Prostate gland (tissue), 2 donors: ENCODE data around the gene CEP57L1. TPM values are rescaled to one million over a fixed set of nuclear protein-coding genes. Genes with fewer than 3 reads are reported as not detected.

Experiments used
- DNase-seq: peaks from one replicate; pipeline ENCODE4 v3.0.0-alpha.2; 2019; ENCODE audit warnings: low spot score
- H3K27ac ChIP-seq, 2 donors: fragments of 200-600 bp; sonication (generic); 2 replicates each; pipeline ENCODE4 v1.5.1; 2017 to 2019
- H3K27me3 ChIP-seq: fragments of 200-600 bp; sonication (generic); replicated peaks from 2 replicates; pipeline ENCODE4 v1.5.1; 2019; ENCODE audit not compliant: insufficient read depth
- H3K36me3 ChIP-seq, 2 donors: fragments of 200-600 bp; sonication (generic); 1 replicate in 1 of 2; 2 replicates in 1 of 2; pipeline versions ENCODE4 v1.5.1 to v1.8.1; 2017 to 2019
- H3K4me1 ChIP-seq: fragments of 200-600 bp; sonication (generic); replicated peaks from 2 replicates; pipeline ENCODE4 v1.5.1; 2019
- H3K4me3 ChIP-seq, 2 donors: fragments of 200-600 bp; sonication (generic); 2 replicates each; pipeline ENCODE4 v1.5.1; 2017 to 2019
- H3K9me3 ChIP-seq: fragments of 200-600 bp; sonication (generic); 2 replicates; pipeline ENCODE4 v1.5.1; 2017
- CTCF ChIP-seq, 4 experiments: fragments of 200-600 bp in 2 of 4; fragments of 450-650 bp in 2 of 4; sonication (generic) in 2 of 4; IDR thresholded peaks; 1 replicate in 3 of 4; 2 replicates in 1 of 4; pipeline ENCODE4 v1.5.1; 2016 to 2019; ENCODE audit warnings: antibody characterized with exemption in 4 of 4, mild to moderate bottlenecking in 2 of 4, moderate library complexity in 2 of 4
- POLR2A ChIP-seq: fragments of 450-650 bp; IDR thresholded peaks from one replicate; pipeline ENCODE4 v1.6.1; 2016; ENCODE audit warnings: antibody characterized with exemption, mild to moderate bottlenecking
- POLR2AphosphoS5 ChIP-seq: sonication (generic); formaldehyde crosslinking; IDR thresholded peaks from one replicate; pipeline ENCODE4 v1.6.1; 2017; ENCODE audit warnings: antibody characterized with exemption
- WGBS: methylation state at CpG from one replicate; pipeline ENCODE4 v1.1.5; 2018; 5-methylcytosine and 5-hydroxymethylcytosine counted together
- intact Hi-C: fragments of 100-400 bp; cut with DNase I; formaldehyde crosslinking; loops from one replicate; pipeline ENCODE4 v1.14.2; 2022
- small RNA-seq, 2 donors: library from RNA; depleted of rRNA; stranded (forward); fragments of <200 nt; gene quantifications; one replicate each; pipeline ENCODE3, GENCODE V24; 2016
- total RNA-seq, 2 donors: library from RNA; depleted of rRNA; stranded (reverse); fragments of >200 nt; gene quantifications; one replicate each; pipeline ENCODE4 v1.1.0, GENCODE V29; 2016

The CEP57L1 gene
- total RNA-seq, 2 donors from 2014 or later: 9.9 to 11.8 TPM

GRCh38 chr6:109194880-109195279 is 99.6 kb downstream of the CEP57L1 start:
- WGBS: 36% methylated on average over 1 of the region's 1 CpG
- no peaks in the 10 kb centered on the region for H3K36me3 ChIP-seq
- DNase-seq: no peak
- no peak overlapping the region for H3K27ac ChIP-seq
- intact Hi-C loops: no loop called here
- H3K4me1 ChIP-seq: no peaks in the 10 kb centered on the region
- no peak overlapping the region for H3K4me3 ChIP-seq
- H3K9me3 ChIP-seq: no peaks in the 10 kb centered on the region
- TF ChIP-seq CTCF (IDR thresholded peaks at IDR 0.05): no peak
- H3K27me3 ChIP-seq: peaks cover 3% of the 10 kb centered on the region

GRCh38 chr6:109197061-109197460 is 101.8 kb downstream of the CEP57L1 start:
- TF ChIP-seq POLR2AphosphoS5: no peak
- no peak for TF ChIP-seq POLR2A
- no peak for TF ChIP-seq CTCF (IDR thresholded peaks at IDR 0.05)
- Histone ChIP-seq H3K27ac (no peak overlapping the region), H3K4me1 (no peaks in the 10 kb centered on the region), H3K27me3 (peaks cover 3% of the 10 kb centered on the region), H3K9me3 (no peaks in the 10 kb centered on the region), H3K36me3 (no peaks in the 10 kb centered on the region), H3K4me3 (no peak overlapping the region)
- WGBS: 33% methylated on average over 1 of the region's 1 CpG
- DNase-seq: no peak
- intact Hi-C loops: no loop called here

- peaks cover 3% of the 10 kb centered on the region for H3K27me3 ChIP-seq
- H3K4me1 ChIP-seq: no peaks in the 10 kb centered on the region
- no peak overlapping the region for H3K27ac ChIP-seq
- no peak for DNase-seq
- WGBS: 86% methylated on average over 5 of the region's 5 CpGs
- TF ChIP-seq POLR2A (no peak), POLR2AphosphoS5 (no peak)
- intact Hi-C loops: no loop called here
- no peaks in the 10 kb centered on the region for H3K36me3 ChIP-seq
- no peak overlapping the region for H3K4me3 ChIP-seq
- H3K9me3 ChIP-seq: no peaks in the 10 kb centered on the region
Measured at GRCh38 chr6:109202409-109203264, 107.3 kb downstream of the CEP57L1 start.

GRCh38 chr6:109204511-109204910 is 109.2 kb downstream of the CEP57L1 start:
- Histone ChIP-seq H3K36me3 (no peaks in the 10 kb centered on the region), H3K9me3 (no peaks in the 10 kb centered on the region), H3K4me1 (no peaks in the 10 kb centered on the region), H3K4me3 (no peak overlapping the region), H3K27me3 (no peaks in the 10 kb centered on the region), H3K27ac (no peak overlapping the region)
- TF ChIP-seq CTCF (IDR thresholded peaks at IDR 0.05) (no peak), POLR2A (no peak), POLR2AphosphoS5 (no peak)
- DNase-seq: no peak
- intact Hi-C loops: no loop called here
- WGBS: 54% methylated on average over 3 of the region's 3 CpGs

GRCh38 chr6:109212683-109213082 is 117.4 kb downstream of the CEP57L1 start:
- whole genome bisulfite sequencing: 15% methylated on average over 1 of the region's 1 CpG
- DNase-seq: no peak
- no peaks in the 10 kb centered on the region for H3K27me3 ChIP-seq
- no peaks in the 10 kb centered on the region for H3K9me3 ChIP-seq
- no peak overlapping the region for H3K4me3 ChIP-seq
- TF ChIP-seq CTCF (IDR thresholded peaks at IDR 0.05) (no peak), POLR2AphosphoS5 (no peak), POLR2A (no peak)
- H3K36me3 ChIP-seq: no peaks in the 10 kb centered on the region
- no peak overlapping the region for H3K27ac ChIP-seq
- intact Hi-C loops: no loop called here
- H3K4me1 ChIP-seq: no peaks in the 10 kb centered on the region

Small RNA genes within 50 kb of the gene (small RNA-seq; reads per million reads assigned to genes)
- 0 reads per million in 2 donors for gene RNU6-653P

Other genes starting within 250 kb of the CEP57L1 start
- gene ARMC2, start 247.1 kb upstream of the CEP57L1 start, total RNA-seq: 1 to 10 TPM; 2.0 to 8.4 TPM
- 100 to 1,000 TPM in 1 of 2 donors, 10 to 100 TPM in 1; 92.2 to 140 TPM for gene SESN1, start 661 bp upstream of the CEP57L1 start, total RNA-seq